Epidermal melanocyte (primary cell): Measurements from ENCODE around the gene KPRP.

Experiments used
- DNase-seq: peaks from one replicate; pipeline ENCODE4 v3.0.0; 2011; ENCODE audit warnings: low spot score; ENCODE audit not compliant: insufficient read length

Gene KPRP, protein sequence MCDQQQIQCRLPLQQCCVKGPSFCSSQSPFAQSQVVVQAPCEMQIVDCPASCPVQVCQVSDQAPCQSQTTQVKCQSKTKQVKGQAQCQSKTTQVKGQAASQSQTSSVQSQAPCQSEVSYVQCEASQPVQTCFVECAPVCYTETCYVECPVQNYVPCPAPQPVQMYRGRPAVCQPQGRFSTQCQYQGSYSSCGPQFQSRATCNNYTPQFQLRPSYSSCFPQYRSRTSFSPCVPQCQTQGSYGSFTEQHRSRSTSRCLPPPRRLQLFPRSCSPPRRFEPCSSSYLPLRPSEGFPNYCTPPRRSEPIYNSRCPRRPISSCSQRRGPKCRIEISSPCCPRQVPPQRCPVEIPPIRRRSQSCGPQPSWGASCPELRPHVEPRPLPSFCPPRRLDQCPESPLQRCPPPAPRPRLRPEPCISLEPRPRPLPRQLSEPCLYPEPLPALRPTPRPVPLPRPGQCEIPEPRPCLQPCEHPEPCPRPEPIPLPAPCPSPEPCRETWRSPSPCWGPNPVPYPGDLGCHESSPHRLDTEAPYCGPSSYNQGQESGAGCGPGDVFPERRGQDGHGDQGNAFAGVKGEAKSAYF

DNA sequence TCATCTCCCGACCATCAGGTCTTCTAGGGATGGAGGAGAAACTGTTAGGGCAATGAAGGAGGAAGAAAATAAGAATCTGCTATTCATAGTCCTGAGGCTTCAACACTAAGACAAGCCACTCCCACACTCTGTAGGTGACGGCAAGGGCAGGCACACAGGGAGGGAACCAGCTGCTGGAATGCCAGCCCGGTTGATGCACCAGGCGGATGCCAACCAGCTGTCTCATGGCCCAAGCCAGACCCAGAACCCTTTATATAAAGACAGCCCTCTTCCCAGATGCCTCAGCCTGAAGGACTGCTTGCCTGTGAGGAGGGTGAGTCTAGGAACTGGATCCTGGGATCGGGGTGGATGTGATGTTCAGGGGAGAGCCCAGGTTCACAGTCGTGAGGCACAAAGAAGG lies at the start of gene KPRP:
Gene KPRP, plus strand, starts transcription at position 279 of the 400 bp plus-strand sequence. CDS start 1,564 bp downstream, outside the sequence.
- no peak for DNase-seq

DNA sequence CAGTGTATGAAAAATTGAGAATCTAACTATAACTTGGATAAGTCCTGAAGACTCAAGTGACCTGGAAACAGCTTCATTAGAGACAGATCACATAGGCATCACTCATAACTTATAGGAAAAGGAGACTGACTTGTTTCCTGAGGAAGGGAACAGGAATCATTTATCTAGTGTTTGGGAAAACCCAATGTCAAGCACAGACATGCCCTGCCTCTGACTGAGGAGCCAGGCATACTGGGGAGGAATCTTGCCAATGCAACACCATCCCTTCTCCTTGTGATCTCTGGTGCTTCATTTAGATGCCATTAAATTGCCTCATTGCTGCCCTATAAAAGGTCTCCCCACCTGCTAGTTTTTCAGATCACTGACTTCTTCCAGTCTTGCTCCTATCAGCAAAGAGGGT lies 39.6 kb upstream of the KPRP start:
- no peak for DNase-seq

DNA sequence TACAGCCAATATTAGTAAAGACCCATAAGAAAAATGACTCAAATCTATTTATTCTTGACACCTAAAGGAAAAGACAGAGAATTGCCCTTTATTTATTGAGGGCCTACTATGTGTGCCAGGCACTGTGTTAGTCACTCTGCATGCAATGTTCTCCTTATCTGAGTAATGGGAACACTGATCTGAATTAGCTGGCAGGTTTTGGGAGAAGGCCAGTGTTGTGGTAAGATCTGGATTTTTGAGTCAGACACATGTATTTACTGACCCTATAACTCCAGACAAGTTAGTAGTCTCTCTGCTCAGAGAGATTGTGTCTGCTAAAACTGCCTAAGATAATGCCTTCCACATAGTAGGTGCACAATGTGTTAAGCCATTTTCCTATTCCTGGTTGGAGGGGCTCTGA lies 32.6 kb upstream of the KPRP start:
- no peak for DNase-seq

DNA sequence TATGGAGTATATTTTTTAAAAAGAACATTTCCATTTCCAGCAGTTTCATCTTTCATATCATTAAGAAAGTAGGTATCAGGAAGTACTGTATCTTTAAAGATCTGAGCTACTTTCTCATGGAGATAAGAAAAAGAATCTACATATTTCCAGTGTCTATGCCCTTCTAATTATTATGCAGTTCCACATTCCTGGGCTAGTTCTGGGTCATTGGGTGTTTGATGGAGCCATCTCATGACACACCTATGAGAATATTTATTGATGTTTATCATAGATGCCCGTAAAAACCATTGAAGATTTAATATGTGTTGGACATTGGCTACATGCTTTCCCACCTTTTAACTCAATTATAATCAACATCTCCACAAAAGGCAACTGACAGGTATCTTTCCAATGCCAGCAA lies 28.8 kb upstream of the KPRP start:
- DNase-seq: no peak

DNA sequence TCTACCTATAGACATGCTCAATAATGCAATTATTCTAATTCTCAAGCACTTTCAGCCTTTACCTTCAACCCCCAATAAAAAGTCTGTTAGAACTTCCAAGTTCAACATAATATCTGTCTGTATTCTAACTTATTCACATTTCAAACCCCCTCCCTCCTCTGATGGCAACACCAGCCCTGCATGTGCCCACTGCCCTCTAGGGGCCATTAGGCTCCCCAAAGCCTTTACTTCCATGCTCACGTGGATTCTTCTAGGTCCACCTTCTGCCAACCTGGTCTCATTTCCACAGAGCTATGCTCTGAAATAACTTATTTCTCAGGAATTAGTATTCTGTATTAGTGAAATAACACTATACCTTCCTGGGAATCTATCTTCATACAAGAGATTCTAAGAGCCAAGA lies 22.2 kb upstream of the KPRP start:
- no peak for DNase-seq

DNA sequence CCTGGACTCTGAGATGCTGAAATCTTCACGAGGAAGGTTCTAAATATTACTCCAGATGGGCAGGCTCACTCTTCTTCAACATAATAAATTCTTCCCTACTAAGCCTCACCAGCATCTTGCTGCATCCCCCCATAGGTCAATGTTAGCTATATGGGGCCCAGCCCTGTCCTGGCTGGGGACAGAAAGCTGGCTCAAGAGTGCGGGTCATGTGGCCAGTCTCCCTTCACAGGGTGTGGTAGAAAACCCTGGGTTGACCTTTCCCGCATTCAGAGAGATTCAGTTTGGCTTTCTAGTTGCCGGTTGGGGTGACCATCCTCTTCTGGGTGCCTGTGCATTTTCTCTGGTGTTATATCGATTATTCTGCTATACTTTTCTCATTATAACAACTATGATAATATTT lies 19.8 kb upstream of the KPRP start:
- DNase-seq: no peak

DNA sequence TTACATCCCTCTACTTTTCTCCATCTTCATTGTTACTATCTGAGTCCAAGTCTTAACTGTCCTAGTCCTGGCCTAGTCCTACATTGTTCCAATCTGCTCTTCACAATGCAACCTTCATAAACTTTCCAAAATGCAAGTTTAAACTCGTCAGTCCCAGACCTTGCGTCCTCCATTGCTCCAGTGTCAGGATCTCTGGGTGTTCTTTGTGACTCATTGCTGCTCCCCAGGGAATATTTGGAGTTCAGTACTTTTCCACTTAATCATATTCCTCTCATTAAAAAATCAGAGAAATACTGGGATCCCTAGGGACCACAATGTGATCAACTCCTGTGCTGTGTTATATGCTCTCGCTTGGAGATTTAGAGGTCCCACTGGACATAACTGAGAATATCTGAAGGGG lies 18.0 kb upstream of the KPRP start:
- no peak for DNase-seq

DNA sequence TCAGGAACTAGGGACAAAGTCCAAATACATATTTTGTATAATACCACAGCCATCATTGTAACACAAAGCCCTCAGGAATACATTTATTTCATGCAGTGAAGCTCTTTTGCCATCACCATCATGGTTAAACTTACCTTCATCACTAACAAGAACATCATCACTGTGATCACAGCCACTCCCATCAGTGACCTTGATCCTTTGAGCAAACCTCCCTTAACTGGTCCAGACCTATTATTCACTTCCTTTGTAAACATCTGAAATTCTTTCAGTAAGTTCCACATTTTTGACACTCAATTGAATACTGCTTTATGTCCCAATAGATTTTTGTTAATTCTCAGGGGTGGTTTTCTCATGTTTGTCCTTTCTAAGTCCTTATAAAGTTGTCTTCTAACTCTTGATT lies 16.2 kb upstream of the KPRP start:
- DNase-seq: no peak

DNA sequence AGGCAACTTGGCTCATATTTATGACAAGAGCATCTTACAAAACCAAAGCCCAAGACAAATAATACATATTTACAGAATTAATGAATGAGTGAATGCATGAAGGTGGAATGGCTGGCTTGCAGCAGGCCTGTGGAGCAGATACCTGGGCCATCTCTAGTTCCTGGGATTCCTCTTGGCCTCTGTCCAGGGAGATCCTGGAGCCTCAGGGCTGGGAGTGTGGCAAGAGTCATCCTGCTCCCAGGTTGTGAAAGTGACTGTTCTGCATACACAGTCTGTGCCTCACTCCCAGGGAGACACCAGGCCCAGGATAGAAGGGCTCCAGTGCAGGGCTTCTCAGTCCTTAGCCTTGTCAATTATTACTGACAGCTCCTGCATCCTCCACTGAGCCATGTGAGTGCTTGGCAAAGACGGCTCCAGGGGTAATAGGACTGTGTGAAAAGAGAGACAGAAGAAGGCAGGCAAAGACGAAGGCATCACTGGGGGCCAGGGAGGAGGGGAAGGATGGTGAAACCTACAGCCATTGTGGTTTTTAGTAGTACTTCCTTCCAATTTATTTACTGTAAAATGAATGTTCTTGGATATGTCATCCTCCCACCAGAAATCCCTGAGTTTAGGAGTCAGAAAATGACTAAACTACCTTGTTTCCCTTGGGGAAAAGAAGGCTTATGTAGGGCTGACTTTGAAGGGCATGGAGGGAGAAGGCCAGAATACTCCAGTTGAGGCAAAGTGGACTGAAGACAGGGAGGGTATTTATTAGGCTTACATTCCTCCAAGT lies 14.3 kb upstream of the KPRP start:
- DNase-seq: no peak

DNA sequence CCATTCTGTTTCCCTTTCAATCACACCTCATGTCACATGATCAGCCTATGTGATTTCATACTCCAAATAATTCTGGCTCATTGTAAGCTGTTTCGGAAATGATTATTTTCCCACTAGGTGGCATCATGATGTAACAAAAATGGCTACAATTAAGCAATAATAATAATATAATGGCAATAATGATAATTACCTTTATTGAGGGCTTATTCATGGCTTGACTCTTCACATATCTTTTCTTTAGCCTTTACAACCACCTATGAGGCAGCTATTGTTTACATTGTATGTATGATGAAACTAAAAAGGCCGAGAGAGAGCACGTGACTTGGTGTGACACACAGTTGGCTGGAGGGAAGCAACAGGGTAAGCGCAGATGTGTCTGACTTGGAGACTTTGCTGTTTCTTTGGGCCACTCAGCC lies 12.5 kb upstream of the KPRP start:
- no peak for DNase-seq

DNA sequence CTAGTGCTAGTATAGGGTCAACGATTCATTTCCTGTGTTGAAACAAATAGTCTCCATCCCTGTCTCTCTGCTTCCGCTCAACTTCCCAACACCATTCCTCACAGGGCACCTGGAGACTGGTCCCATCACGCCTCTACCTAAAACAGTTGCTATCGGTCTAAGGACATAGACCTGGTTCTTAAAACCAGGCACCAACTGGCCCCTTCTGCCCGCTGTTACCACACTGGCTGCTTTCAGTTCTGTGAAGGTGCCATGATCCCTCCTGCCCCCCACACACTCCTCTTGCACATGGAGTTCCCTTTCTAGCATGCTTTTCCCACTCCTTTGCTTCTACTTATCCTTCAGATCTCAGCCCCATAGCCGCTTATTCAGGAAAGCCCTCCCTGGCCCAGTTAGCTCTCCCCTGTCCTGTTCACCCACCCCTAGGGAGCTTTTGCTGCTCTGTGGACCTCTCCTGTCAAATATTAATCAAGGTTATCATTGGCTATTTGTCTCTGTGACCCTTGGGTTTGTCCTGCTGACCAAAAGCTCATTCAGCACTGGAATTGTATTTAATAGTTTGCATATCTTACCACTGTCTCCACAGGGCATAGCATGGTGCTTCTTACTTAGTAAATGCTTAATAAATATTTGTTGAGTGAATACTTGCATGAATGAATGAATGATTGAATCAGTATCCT lies 11.9 kb upstream of the KPRP start:
- DNase-seq: no peak

DNA sequence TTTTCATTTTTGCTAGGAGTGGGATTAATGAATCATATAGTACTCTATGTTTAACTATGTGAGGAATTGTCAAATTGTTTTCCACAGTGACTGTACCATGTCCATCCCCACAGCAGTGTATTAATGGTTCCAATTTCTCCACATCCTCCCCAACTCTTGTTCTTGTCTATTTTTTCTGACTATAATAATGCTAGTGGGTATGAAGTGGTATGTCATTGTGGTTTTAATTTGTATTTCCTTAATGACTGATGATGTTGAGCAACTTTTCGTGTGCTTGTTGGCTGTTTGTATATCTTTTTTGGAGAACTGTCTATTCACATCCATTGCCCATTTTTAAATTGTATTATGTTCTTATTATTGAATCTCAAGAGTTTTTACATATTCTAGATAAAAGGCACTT lies 10.0 kb upstream of the KPRP start:
- no peak for DNase-seq

DNA sequence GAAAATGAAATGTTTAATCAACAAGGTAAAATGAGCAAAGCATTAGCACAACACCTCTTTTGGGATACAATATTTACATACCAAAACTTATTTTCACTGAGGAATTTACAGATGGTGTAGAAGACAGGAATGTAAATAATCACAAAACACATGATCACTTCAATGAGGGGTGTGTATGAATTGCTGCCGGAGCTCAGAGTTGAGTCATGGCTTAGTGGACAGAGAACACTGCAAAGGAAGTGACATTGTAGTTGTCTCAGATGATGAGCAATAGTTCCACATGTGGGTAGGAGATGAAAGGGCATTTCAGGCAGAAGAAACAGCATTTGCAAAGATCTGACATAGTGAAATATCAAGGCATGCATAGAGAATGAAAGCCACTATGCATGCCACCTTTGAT lies 5.6 kb upstream of the KPRP start:
- DNase-seq: no peak

DNA sequence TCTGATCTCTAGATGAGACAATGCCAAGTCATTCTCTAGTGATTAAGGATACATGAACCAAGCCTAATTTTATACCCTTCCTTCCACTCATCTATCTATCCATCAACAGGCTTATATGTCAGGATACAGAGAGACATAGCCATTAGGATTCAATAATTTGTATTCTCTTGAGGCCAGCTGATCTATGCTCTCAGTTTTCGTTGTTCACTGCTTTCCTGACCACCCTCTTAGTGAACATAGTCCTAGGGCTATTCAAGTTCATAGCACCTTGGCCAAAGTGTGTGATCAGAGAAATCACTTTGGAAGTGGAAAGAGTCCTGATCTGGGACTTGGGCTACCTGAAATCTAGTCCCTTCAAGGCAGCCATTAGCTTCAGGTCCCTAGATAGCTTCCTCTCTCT lies 4.2 kb upstream of the KPRP start:
- no peak for DNase-seq

DNA sequence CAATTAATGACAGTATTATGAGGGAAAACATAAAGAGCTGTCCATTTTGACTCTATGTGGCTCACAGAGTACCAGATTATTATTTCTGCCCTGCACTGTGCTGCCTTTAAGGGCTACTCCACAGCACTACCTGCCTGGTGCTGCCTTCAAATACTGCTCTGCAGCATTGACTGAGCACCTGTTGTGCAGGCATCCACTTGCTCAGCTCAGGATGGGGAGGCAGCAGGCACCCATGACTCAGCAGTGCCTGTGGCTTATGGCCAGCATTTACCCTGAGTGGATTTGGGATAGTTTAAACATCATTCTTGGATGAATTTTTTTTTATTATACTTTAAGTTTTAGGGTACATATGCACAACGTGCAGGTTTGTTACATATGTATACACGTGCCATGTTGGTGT lies 953 bp upstream of the KPRP start:
- DNase-seq: no peak

DNA sequence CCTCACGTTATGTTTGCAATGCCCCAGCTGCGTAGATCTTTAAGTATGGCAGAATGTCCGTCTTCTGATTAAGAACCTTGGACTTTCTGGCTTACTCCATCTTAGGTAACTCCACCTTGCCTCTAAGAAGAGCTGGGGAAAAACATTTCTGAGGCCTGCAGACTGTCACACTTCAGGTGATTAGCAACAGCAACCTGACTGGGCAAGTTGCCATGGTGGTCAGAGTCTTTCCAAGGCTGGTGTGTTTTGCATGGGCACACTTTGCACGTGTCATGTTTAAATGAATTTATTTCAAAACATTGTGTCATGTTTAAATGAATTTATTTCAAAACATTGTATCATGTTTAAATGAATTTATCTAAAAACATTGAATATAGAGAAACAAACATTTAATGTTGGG lies 811 bp downstream of the KPRP start:
- no peak for DNase-seq

DNA sequence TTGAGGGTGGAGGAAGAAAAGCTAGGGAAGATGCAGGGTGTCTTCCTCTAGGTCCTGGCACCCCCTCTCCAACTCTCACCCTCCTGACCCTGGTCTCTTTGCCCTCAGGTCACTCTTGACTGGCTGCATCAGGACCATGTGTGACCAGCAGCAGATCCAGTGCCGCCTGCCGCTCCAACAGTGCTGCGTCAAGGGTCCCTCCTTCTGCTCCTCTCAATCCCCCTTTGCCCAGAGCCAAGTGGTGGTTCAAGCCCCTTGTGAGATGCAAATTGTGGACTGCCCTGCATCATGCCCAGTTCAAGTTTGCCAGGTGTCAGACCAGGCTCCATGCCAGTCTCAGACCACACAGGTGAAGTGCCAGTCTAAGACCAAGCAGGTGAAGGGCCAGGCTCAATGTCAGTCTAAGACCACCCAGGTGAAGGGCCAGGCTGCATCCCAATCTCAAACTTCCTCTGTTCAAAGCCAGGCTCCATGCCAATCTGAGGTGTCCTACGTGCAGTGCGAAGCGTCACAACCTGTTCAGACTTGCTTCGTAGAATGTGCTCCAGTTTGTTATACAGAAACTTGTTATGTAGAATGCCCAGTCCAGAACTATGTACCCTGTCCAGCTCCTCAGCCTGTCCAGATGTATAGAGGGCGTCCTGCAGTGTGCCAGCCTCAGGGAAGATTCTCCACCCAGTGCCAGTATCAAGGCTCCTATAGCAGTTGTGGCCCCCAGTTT lies 1.8 kb downstream of the KPRP start:
- no peak for DNase-seq

DNA sequence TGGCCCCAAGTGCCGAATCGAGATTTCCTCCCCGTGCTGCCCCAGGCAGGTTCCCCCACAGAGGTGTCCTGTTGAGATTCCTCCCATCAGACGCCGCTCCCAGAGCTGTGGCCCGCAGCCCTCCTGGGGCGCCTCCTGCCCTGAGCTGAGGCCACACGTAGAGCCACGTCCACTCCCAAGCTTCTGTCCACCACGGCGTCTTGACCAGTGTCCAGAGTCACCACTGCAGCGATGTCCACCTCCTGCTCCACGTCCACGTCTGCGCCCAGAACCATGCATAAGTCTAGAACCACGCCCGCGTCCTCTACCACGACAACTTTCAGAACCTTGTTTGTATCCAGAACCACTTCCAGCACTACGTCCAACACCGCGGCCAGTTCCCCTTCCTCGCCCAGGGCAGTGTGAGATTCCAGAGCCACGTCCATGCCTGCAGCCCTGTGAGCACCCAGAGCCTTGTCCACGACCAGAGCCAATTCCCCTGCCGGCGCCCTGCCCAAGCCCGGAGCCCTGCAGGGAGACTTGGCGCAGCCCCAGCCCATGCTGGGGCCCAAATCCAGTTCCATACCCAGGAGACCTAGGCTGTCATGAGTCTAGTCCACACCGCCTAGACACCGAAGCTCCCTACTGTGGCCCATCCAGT lies 2.8 kb downstream of the KPRP start:
- DNase-seq: no peak

DNA sequence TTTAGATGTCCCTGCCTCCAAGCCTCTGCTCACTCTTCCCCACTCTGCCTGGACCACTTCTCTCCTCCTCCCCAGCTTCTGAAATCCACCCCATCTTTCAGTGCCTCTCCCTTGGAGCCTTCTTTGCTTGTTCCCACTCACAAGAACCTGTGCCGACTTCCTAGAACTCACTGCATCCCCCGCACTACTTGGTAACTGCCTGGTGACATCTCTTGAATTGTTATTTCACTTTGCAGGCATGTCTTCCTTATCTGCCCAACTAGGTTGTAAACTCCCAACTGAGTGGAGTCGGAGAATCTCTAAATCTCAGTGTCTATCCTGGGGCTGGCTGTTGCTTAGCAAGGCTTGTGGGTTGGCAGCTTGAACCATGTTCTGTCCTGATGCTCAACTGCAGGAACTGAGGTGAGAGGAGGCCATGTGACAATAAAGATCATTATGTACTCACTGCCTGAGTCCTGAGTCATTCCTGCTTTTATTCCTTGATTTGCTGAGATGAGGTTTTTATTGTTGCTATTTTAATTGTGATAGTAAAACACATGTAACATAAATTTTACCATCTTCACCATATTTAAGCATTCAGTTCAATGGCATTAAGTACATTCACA lies 3.9 kb downstream of the KPRP start:
- no peak for DNase-seq

DNA sequence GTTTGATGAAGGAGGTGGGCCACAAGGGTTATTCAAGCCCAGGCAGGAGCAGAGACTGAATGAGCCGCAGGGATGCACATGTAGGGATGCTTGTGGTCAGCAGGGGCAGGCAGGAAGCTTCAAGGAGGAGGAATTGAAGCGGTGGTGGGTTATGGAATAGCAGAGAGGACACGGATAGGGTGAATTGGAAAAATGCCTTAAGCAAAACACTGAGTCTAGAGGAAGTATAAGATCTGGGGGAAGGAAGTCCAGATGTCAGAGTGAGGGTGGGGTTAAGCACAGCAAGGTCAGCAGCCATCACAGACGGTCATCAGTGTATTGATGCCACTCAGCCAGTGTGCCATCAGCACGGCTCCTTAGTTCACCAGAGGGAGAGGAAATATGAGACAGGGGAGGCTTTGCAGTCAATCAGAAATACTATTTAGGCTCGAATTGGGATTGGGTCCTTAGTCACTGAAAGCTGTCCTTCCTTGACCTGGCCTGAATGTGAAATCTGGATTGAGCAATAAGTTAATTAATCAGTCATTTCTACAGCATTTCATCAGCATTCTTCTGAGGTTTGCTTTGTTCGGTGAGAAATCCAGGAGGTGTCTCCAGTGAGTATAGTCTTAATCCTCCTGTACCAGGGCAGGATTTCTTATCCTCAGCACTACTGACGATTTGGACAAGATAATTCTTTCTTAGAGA lies 11.2 kb downstream of the KPRP start:
- no peak for DNase-seq
